Liver (tissue), 9 donors: ENCODE data around the gene TMEM89. TPM values are rescaled to one million over a fixed set of nuclear protein-coding genes. Genes with fewer than 3 reads are reported as not detected.

Experiments used
- DNase-seq: peaks from one replicate; pipeline ENCODE4 v3.0.0-alpha.2; 2017; ENCODE audit warnings: low spot score
- H3K27ac ChIP-seq, 2 donors: one replicate each; pipeline ENCODE4 v1.7.0; 2013; ENCODE audit warnings: inconsistent platforms in 2 of 2, low read length in 2 of 2, control low read depth in 1 of 2, low read depth in 1 of 2, mild to moderate bottlenecking in 1 of 2
- H3K27me3 ChIP-seq, 4 donors: one replicate each; pipeline versions ENCODE4 v1.6.1 to v1.7.0; 2013; ENCODE audit warnings: low read length in 3 of 4, inconsistent platforms in 1 of 4, mild to moderate bottlenecking in 1 of 4, moderate library complexity in 1 of 4; ENCODE audit not compliant: control insufficient read depth in 4 of 4, insufficient read depth in 4 of 4
- H3K36me3 ChIP-seq, 4 donors: one replicate each; pipeline versions ENCODE4 v1.6.1 to v1.7.0; 2013; ENCODE audit warnings: low read length in 3 of 4, mild to moderate bottlenecking in 3 of 4, low read depth in 1 of 4, moderate library complexity in 1 of 4; ENCODE audit not compliant: control insufficient read depth in 4 of 4, insufficient read depth in 3 of 4
- H3K4me1 ChIP-seq, 4 donors: one replicate each; pipeline versions ENCODE4 v1.6.1 to v1.7.0; 2013; ENCODE audit warnings: low read length in 3 of 4, mild to moderate bottlenecking in 3 of 4, moderate library complexity in 1 of 4; ENCODE audit not compliant: control insufficient read depth in 4 of 4, insufficient read depth in 4 of 4
- H3K4me3 ChIP-seq, 3 donors: one replicate each; pipeline versions ENCODE4 v1.6.1 to v1.7.0; 2013; ENCODE audit warnings: low read length in 3 of 3, control low read depth in 1 of 3, low read depth in 1 of 3, mild to moderate bottlenecking in 1 of 3
- H3K9ac ChIP-seq, 2 donors: one replicate each; pipeline ENCODE4 v1.7.0; 2013; ENCODE audit warnings: low read length in 2 of 2, mild to moderate bottlenecking in 2 of 2, moderate library complexity in 2 of 2, control low read depth in 1 of 2, low read depth in 1 of 2
- H3K9me3 ChIP-seq, 4 donors: one replicate each; pipeline versions ENCODE4 v1.6.1 to v1.7.0; 2013; ENCODE audit warnings: low read length in 3 of 4; ENCODE audit not compliant: control insufficient read depth in 4 of 4
- EGR1 ChIP-seq, 2 donors: IDR thresholded peaks; 2 replicates each; pipeline ENCODE4 v1.6.1; 2016 to 2018; ENCODE audit warnings: antibody characterized with exemption in 2 of 2, low read depth in 2 of 2
- FOXA1 ChIP-seq: IDR thresholded peaks from 2 replicates; pipeline ENCODE4 v1.6.1; 2016; ENCODE audit warnings: antibody characterized with exemption
- FOXA2 ChIP-seq: IDR thresholded peaks from 2 replicates; pipeline ENCODE4 v1.6.1; 2016; ENCODE audit warnings: antibody characterized with exemption
- HNF4A ChIP-seq, 2 donors: conservative IDR thresholded peaks; 2 replicates each; pipeline ENCODE4 v1.6.1; 2016; ENCODE audit warnings: antibody characterized with exemption in 2 of 2, mild to moderate bottlenecking in 2 of 2
- HNF4G ChIP-seq: IDR thresholded peaks from 2 replicates; pipeline ENCODE4 v1.6.1; 2016; ENCODE audit warnings: antibody characterized with exemption
- JUND ChIP-seq, 2 donors: IDR thresholded peaks; 2 replicates each; pipeline ENCODE4 v1.6.1; 2016; ENCODE audit warnings: antibody characterized with exemption in 2 of 2
- RXRA ChIP-seq, 2 donors: IDR thresholded peaks; 2 replicates each; pipeline ENCODE4 v1.6.1; 2017 to 2018; ENCODE audit warnings: antibody characterized with exemption in 2 of 2, mild to moderate bottlenecking in 1 of 2
- SP1 ChIP-seq: IDR thresholded peaks from 2 replicates; pipeline ENCODE4 v1.6.1; 2018; ENCODE audit warnings: antibody characterized with exemption, mild to moderate bottlenecking
- TAF1 ChIP-seq: conservative IDR thresholded peaks from 2 replicates; pipeline ENCODE4 v1.6.1; 2016; ENCODE audit warnings: antibody characterized with exemption, mild to moderate bottlenecking
- YY1 ChIP-seq: IDR thresholded peaks from 2 replicates; pipeline ENCODE4 v1.6.1; 2016; ENCODE audit warnings: antibody characterized with exemption, mild to moderate bottlenecking
- WGBS: extraction: QIAGEN DNeasy Blood & Tissue Kit; methylation state at CpG from one replicate; pipeline ENCODE4 v1.1.7; 2013; 5-methylcytosine and 5-hydroxymethylcytosine counted together
- polyA plus RNA-seq, 2 donors: library from polyadenylated mRNA; stranded (reverse) in 1 of 2; unstranded in 1 of 2; fragments of 200-250 nt in 1 of 2; fragments of >200 nt in 1 of 2; fragmentation: Nextera tagmentation in 1 of 2; extraction: Ambion mirVana in 1 of 2; gene quantifications; one replicate each; pipeline versions ENCODE4 v1.2.1 to v1.2.3, GENCODE V29; 2013 to 2015
- total RNA-seq, 2 donors: library from RNA; depleted of rRNA; stranded (reverse); fragments of >200 nt; gene quantifications; one replicate each; pipeline ENCODE4 v1.2.3, GENCODE V29; 2014
- TF ChIP-seq, protein P1 (sequence below): fragments of 150-350 bp; IDR thresholded peaks from 2 replicates; pipeline ENCODE4 v1.5.1; 2017; ENCODE audit warnings: improper control_type of control experiment, low read depth, low read length; ENCODE audit not compliant: missing input control
- TF ChIP-seq, protein P2 (sequence below): IDR thresholded peaks from 2 replicates; pipeline ENCODE4 v1.6.1; 2016; ENCODE audit warnings: antibody characterized with exemption
- TF ChIP-seq, protein P3 (sequence below): IDR thresholded peaks from 2 replicates; pipeline ENCODE4 v1.6.1; 2016; ENCODE audit warnings: antibody characterized with exemption
- TF ChIP-seq, protein P4 (sequence below): IDR thresholded peaks from 2 replicates; pipeline ENCODE4 v1.6.1; 2016; ENCODE audit warnings: antibody characterized with exemption, mild to moderate bottlenecking
- TF ChIP-seq, protein P5 (sequence below): IDR thresholded peaks from 2 replicates; pipeline ENCODE4 v1.6.1; 2016; ENCODE audit warnings: antibody characterized with exemption
- donor health status: healthy.
- donor health status: healthy.
- donor health status: healthy.
- donor health status: healthy.
- donor health status: healthy.

Gene TMEM89
- total and polyA plus RNA-seq, 4 donors: not detected

DNA sequence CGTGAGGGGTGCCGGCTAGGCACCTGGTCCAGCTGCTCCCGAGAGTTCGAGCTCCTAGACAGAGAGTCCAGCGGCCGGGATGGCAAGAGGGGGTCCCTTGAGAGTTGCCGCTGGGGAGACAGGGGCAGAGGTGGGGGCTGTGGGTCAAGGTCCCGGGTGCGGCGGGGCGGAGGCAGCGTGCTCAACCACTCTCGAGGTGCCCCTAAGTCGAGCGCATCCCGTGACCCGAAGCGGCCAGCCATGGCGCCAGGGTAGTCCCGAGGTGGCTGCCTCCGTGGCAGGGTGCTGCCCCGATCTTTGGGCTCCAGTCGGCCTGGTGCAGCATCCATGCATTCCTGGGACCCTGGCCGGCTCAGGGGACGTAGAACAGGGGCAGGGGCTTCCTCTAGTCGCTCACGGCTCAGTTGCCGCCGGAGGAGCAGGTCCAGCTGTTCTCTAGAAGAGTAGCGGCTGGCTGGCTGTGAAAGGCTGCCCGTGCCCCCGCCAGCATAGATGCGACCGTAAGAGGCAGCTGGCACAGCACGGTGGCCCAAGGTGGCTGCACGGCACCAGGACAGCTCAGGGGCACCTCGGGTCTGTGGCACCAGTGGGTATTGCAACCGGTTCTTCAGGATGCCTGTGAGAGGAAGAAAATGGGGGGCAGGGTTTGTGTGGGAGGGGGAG, 18.5 kb upstream of the TMEM89 start:
- TF ChIP-seq HNF4A (conservative IDR thresholded peaks at IDR 0.05) (no peak), SP1 (no peak)
- TF ChIP-seq, protein P1, sequence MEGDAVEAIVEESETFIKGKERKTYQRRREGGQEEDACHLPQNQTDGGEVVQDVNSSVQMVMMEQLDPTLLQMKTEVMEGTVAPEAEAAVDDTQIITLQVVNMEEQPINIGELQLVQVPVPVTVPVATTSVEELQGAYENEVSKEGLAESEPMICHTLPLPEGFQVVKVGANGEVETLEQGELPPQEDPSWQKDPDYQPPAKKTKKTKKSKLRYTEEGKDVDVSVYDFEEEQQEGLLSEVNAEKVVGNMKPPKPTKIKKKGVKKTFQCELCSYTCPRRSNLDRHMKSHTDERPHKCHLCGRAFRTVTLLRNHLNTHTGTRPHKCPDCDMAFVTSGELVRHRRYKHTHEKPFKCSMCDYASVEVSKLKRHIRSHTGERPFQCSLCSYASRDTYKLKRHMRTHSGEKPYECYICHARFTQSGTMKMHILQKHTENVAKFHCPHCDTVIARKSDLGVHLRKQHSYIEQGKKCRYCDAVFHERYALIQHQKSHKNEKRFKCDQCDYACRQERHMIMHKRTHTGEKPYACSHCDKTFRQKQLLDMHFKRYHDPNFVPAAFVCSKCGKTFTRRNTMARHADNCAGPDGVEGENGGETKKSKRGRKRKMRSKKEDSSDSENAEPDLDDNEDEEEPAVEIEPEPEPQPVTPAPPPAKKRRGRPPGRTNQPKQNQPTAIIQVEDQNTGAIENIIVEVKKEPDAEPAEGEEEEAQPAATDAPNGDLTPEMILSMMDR: no peak
- Histone ChIP-seq H3K9me3 (no peaks in the 10 kb centered on the region), H3K27me3 (no peaks in the 10 kb centered on the region), H3K27ac (no peak overlapping the region), H3K36me3 (no peaks in the 10 kb centered on the region), H3K9ac (no peak overlapping the region), H3K4me1 (peaks cover 0 to 14% (median 7%) of the 10 kb centered on the region in 4 donors), H3K4me3 (no peak overlapping the region)
- DNase-seq: no peak
- WGBS: 95% methylated on average over 38 of the region's 38 CpGs

DNA sequence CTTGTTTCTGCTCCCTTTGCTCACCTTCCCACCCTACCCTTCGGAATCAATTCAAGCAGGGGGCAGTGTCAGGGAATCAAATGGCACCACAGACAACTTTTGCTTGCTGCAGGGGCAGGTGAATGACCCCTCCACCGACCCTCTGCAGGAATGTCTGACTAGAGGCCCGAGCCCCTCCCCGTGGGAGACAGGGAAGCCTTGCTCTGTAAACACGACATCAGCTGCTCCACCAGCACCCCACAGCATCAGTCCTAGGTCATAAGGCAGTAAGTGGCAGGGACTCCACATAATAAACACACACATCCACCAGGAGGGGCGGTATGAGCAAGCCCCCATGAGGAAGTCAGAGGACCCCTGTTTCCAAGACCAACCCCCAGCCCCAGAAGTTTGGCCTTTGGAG, 15.7 kb upstream of the TMEM89 start:
- Histone ChIP-seq H3K9me3 (no peaks in the 10 kb centered on the region), H3K27me3 (no peaks in the 10 kb centered on the region), H3K4me3 (no peak overlapping the region), H3K36me3 (peaks cover 0 to 3% (median 1%) of the 10 kb centered on the region in 4 donors), H3K4me1 (peaks cover 5 to 28% (median 16%) of the 10 kb centered on the region in 4 donors), H3K9ac (no peak overlapping the region), H3K27ac (no peak overlapping the region)
- no peak for DNase-seq
- 69% methylated on average over 6 of the region's 6 CpGs for WGBS
- TF ChIP-seq JUND (IDR thresholded peaks at IDR 0.05): no peak
- TF ChIP-seq, protein P1: no peak

DNA sequence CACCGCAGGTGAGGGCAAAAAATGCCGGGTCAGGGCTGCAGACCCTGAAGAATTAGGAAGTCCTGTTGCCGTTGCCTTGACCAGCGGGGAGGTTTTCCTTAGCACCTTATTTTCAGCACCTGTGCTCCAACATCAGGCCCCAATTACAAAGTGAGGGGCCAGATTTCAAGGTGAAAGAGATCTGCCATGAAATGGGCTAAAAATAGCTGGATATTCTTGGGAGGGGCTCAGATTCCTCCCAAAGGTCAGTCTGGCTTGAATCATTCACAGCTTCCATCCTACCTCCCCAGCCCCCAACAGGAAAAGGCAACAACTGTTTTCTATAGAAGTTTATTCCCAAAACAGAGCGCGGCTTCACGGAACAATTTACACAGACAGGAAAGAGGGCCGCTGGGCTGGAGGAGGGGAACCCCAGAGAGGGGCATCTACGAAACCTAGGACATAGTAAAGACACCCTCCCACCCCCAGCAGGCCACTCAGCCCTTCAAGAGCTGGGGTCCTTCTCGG, 14.6 kb upstream of the TMEM89 start:
- H3K4me1 ChIP-seq: peaks cover 5 to 28% (median 16%) of the 10 kb centered on the region in 4 donors
- no peak overlapping the region for H3K9ac ChIP-seq
- H3K4me3 ChIP-seq: peak overlapping the region in 2 of 3 donors; percentile 74 to 84
- 60% methylated on average over 10 of the region's 10 CpGs for WGBS
- peaks cover 0 to 6% (median 1%) of the 10 kb centered on the region in 4 donors for H3K36me3 ChIP-seq
- H3K27ac ChIP-seq: no peak overlapping the region
- DNase-seq: no peak
- no peaks in the 10 kb centered on the region for H3K9me3 ChIP-seq
- no peaks in the 10 kb centered on the region for H3K27me3 ChIP-seq
- no peak for TF ChIP-seq HNF4G
- TF ChIP-seq, protein P2, sequence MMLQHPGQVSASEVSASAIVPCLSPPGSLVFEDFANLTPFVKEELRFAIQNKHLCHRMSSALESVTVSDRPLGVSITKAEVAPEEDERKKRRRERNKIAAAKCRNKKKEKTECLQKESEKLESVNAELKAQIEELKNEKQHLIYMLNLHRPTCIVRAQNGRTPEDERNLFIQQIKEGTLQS: no peak
- no peak for TF ChIP-seq FOXA1
- no peak for TF ChIP-seq YY1
- TF ChIP-seq RXRA (IDR thresholded peaks at IDR 0.05): no peak
- TF ChIP-seq EGR1 (IDR thresholded peaks at IDR 0.05; ENCODE audit: low read depth in 2 of 2): no peak
- TF ChIP-seq, protein P3, sequence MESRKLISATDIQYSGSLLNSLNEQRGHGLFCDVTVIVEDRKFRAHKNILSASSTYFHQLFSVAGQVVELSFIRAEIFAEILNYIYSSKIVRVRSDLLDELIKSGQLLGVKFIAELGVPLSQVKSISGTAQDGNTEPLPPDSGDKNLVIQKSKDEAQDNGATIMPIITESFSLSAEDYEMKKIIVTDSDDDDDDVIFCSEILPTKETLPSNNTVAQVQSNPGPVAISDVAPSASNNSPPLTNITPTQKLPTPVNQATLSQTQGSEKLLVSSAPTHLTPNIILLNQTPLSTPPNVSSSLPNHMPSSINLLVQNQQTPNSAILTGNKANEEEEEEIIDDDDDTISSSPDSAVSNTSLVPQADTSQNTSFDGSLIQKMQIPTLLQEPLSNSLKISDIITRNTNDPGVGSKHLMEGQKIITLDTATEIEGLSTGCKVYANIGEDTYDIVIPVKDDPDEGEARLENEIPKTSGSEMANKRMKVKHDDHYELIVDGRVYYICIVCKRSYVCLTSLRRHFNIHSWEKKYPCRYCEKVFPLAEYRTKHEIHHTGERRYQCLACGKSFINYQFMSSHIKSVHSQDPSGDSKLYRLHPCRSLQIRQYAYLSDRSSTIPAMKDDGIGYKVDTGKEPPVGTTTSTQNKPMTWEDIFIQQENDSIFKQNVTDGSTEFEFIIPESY: no peak
- TF ChIP-seq, protein P4, sequence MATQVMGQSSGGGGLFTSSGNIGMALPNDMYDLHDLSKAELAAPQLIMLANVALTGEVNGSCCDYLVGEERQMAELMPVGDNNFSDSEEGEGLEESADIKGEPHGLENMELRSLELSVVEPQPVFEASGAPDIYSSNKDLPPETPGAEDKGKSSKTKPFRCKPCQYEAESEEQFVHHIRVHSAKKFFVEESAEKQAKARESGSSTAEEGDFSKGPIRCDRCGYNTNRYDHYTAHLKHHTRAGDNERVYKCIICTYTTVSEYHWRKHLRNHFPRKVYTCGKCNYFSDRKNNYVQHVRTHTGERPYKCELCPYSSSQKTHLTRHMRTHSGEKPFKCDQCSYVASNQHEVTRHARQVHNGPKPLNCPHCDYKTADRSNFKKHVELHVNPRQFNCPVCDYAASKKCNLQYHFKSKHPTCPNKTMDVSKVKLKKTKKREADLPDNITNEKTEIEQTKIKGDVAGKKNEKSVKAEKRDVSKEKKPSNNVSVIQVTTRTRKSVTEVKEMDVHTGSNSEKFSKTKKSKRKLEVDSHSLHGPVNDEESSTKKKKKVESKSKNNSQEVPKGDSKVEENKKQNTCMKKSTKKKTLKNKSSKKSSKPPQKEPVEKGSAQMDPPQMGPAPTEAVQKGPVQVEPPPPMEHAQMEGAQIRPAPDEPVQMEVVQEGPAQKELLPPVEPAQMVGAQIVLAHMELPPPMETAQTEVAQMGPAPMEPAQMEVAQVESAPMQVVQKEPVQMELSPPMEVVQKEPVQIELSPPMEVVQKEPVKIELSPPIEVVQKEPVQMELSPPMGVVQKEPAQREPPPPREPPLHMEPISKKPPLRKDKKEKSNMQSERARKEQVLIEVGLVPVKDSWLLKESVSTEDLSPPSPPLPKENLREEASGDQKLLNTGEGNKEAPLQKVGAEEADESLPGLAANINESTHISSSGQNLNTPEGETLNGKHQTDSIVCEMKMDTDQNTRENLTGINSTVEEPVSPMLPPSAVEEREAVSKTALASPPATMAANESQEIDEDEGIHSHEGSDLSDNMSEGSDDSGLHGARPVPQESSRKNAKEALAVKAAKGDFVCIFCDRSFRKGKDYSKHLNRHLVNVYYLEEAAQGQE: no peak
- no peak for TF ChIP-seq TAF1
- TF ChIP-seq, protein P5, sequence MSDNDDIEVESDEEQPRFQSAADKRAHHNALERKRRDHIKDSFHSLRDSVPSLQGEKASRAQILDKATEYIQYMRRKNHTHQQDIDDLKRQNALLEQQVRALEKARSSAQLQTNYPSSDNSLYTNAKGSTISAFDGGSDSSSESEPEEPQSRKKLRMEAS: no peak
- TF ChIP-seq SP1: no peak
- no peak for TF ChIP-seq FOXA2
